ENCODE measurements around the gene CLEC4G.

DNA sequence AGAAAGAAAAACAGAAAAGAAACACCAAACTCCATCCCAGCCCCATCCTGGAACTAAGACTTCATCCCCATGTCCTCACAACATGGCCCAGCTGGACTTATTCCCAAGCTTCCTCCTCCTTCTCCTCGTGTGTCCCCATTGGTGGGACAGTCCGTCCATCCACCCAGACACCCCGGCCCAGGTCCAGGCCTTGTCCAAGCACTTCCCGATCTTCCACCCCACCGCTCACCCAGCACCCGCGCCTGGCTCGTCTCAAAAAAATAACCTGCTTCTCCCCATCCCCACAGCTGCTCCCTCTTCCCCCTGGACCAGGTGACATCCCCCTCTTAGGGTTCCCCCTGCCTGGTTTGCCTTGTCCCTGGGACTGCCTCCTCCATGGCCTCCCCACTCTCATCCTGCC, 28.6 kb downstream of the CLEC4G start:
- no peak for TF ChIP-seq GATA3 (IDR thresholded peaks at IDR 0.05; ENCODE audit: low read depth, low read length)
- no peak for TF ChIP-seq GATA2 (IDR thresholded peaks at IDR 0.05; ENCODE audit: low read depth, low read length)
